ENCODE results near the gene FNDC3B.
"Not testable (repeated sequence)": the region's sequence is repeated elsewhere in the genome, so short reads cannot be mapped to it uniquely, and the experiment has no call there.

Gene FNDC3B

DNA sequence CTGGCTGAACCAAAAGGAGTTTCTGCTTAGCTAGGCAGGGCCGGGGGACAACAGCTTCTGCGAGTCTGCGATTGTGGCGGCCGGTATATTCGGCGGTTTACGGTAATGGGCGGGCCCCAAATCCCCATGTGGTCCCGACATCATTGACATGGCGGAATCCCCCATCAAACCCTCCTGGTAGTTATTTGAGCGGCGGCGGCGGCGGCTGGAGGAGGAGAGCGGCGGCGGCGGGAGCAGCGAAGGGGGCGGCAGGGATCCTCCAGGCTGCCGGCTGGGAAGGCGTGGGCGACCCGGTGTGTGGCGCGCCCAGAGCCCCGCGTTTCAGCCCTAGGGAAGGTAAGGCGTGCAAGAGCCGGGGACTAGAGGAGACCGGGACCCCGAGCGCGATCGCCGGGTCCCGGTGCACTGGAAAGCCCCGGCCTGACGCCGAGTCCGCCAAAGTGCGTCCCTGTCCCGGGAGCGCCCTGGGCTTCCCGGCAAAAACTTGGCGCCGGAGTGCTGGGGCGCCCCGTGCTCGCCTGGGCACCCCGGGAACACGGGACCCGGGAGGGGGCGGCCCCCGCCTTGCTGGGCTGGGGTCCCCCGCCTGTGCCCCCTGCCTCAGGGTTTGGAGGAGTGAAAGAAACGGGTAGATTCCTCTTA is at the start of gene FNDC3B:
FNDC3B (plus strand) TSS at position 143 of the 642 bp plus-strand sequence. CDS start 72,902 bp downstream, outside the sequence.
- in situ Hi-C loops (cut with HindIII; ENCODE audit: low sequenced_read_pairs), result no loop called here

DNA sequence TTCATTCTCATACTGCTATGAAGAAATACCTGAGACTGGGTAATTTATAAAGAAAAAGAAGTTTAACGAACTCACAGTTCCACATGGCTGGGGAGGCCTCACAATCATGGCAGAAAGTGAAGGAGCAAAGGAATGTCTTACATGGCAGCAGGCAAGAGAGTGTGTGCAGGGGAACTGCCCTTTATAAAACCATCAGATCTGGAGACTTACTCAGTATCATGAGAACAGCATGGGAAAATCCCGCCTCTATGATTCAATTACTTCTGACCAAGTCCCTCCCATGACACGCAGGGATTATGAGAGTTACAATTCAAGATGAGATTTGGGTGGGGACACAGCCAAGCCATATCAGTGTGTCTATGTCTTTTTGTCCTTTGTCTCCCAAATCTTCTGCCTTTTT is 49.1 kb upstream of the FNDC3B start:
- in situ Hi-C loops (cut with HindIII; ENCODE audit: low sequenced_read_pairs), result not testable (repeated sequence)

GRCh38 chr3:171991166-171991565 is 48.2 kb upstream of the FNDC3B start:
- in situ Hi-C loops (cut with HindIII; ENCODE audit: low sequenced_read_pairs), result no loop called here

DNA sequence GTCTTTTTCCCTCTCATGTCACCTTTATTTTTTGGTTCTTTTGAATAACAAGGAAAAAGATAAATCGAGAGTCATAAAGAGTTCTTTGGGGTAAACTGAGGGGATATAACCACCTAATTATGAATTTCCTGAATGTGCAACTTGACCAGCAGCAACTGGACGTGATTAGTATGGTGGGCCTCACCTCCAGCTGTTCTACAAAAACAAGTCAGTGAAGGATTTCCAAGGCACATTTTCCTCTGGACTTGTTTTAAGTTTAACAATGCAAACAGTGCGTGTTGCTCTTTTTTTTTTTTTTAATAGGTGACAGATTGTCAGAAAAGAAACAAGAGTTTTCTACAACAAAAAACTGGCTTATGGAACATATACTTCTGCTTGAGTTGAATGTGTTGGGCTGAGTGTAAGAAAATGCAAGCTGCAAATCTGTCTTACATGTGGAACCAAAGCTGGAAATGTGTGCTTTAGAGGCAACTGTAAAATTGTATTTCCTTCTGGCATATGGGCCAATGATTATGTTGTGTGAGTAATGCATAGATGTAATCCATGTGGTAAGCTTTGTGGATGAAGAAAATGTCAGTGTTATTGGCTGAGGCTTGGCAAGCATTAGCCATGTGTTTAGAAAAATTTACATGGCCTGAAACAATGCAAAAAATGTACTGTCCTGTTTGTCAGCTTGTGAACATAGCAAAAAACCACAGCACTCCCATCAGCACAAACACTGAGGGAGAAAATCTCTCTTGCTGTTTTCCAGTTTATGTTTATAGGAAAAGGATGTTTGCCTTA is 44.5 kb upstream of the FNDC3B start:
- in situ Hi-C loops (cut with HindIII; ENCODE audit: low sequenced_read_pairs), result no loop called here

- in situ Hi-C loops (cut with HindIII; ENCODE audit: low sequenced_read_pairs), result no loop called here
Measured at GRCh38 chr3:171995486-171995885, 43.9 kb upstream of the FNDC3B start.

DNA sequence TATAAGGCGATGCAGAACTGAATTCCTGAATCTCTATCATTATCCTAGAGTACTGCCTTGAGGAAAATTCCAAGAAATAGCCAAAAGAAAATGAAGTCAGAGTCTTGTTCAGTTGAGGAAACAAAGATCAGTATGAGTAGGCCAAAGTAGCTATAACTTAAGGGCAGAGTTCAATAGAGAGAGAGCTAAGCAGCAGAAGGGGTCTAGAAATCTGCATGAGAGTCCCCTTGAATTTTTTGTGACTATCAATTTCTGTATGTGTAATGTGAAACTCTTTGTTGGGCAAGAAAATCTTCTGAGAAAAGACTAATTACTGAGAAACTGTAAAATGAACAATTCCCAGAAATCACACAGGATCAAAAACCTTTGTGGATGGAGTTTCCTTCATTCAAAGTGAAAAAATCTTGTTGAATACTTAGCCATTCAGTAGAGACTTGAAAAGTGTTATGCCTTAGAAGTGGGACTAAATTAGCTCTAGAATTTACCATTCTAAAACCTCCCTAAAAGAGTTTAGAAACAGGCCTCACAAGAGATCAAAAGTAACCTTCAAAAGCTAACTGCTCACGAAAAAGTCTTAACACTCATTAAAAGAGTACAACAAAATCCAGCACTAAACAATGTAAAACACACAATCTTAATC is 43.1 kb upstream of the FNDC3B start:
- in situ Hi-C loops (cut with HindIII; ENCODE audit: low sequenced_read_pairs), result no loop called here

DNA sequence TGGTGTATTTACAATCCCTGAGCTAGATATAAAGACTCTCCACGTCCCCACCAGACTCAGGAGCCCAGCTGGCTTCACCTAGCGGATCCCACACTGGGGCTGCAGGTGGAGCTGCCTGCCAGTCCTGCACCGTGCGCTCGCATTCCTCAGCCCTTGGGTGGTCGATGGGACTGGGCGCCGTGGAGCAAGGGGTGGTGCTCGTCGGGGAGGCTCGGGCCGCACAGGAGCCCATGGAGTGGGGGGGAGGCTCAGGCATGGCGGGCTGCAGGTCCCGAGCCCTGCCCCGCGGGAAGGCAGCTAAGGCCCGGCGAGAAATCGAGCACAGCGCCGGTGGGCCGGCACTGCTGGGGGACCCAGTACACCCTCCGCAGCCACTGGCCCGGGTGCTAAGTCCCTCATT is 40.6 kb upstream of the FNDC3B start:
- in situ Hi-C loops (cut with HindIII; ENCODE audit: low sequenced_read_pairs), result not testable (repeated sequence)

DNA sequence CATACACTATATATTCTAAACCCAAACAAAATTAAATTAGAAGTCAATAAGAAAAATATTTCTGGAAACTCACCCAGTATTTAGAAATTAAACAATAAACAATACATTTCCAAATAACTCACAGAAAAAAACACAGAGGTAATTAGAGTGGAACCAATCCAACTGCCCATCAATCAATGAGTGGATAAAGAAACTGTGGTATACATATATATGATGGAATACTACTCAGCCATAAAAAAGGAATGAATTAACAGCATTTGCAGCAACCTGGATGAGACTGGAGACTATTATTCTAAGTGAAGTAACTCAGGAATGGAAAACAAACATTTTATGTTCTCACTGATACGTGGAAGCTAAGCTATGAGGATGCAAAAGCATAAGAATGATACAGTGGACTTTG is 37.8 kb upstream of the FNDC3B start:
- in situ Hi-C loops (cut with HindIII; ENCODE audit: low sequenced_read_pairs), result not testable (repeated sequence)

GRCh38 chr3:172002512-172003078 is 36.8 kb upstream of the FNDC3B start:
- in situ Hi-C loops (cut with HindIII; ENCODE audit: low sequenced_read_pairs), result no loop called here

DNA sequence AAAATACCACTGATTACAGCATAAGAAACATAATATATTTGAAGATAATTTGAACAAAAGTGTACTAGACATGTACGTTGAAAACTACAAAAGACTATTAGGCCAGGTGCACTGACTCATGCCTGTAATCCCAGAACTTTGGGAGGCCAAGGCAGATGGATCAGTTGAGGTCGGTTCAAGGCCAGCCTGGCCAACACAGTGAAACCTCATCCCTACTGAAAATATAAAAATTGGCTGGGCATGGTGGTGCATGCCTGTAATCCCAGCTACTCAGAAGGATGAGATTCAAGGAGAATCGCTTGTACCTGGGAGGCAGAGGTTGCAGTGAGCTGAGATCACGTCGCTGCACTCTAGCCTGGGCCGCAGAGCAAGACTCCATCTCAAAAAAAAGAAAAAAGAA is 36.2 kb upstream of the FNDC3B start:
- in situ Hi-C loops (cut with HindIII; ENCODE audit: low sequenced_read_pairs), result no loop called here

DNA sequence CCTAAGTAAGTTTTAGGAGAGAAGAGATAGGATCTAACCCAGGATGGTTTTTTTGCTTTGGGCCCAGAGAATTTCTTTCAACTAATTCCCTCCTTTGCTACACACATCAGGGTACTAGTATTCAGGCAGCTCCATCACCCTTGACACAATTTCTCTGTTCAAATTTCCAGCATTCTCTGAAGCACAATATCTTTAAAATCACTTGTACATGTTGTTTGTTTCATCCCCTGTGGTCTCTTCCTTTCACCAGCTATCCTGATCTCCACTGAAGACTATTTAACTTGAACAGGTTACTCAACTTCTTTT is 32.4 kb upstream of the FNDC3B start:
- in situ Hi-C loops (cut with HindIII; ENCODE audit: low sequenced_read_pairs), result no loop called here

GRCh38 chr3:172009803-172010202 is 29.6 kb upstream of the FNDC3B start:
- in situ Hi-C loops (cut with HindIII; ENCODE audit: low sequenced_read_pairs), result no loop called here

DNA sequence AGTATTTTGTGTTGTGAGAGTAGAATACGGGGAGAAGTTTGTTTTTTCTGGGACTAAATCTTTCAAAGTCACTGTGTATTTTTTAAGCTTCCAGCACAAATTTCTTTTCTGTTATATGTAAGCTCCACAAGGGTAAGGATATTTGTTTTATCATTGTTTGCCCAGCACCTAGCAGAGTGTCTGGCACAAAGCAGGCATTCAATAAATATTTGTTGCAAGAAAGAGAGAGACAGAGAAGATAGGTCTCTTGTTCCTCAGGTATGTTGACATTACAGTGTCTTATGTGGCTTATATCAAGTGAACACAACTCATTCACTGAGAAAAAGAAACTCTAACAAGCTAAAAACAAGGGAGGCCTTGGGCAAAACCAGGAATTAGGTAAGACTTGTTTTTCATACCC is 26.6 kb upstream of the FNDC3B start:
- in situ Hi-C loops (cut with HindIII; ENCODE audit: low sequenced_read_pairs), result no loop called here

DNA sequence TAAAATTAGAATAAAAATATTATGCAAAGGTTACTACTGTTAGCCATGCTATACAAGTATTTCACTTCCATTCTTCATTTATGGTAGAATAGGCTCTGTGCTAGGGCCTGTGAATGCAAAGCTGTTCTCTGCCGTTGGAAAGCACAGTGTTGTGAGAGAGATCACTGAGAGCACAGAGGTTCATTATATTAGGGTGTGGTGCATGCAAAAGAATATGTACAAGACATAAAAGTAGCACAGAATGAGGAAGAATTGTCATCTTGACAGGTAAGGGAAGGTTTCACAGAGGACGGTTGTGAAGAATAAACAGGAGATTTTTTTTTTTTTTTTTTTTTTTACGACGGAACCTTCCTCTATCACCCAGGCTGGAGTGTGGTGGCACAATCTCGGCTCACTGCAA is 25.2 kb upstream of the FNDC3B start:
- in situ Hi-C loops (cut with HindIII; ENCODE audit: low sequenced_read_pairs), result no loop called here

GRCh38 chr3:172018364-172018763 is 21.0 kb upstream of the FNDC3B start:
- in situ Hi-C loops (cut with HindIII; ENCODE audit: low sequenced_read_pairs), result no loop called here

DNA sequence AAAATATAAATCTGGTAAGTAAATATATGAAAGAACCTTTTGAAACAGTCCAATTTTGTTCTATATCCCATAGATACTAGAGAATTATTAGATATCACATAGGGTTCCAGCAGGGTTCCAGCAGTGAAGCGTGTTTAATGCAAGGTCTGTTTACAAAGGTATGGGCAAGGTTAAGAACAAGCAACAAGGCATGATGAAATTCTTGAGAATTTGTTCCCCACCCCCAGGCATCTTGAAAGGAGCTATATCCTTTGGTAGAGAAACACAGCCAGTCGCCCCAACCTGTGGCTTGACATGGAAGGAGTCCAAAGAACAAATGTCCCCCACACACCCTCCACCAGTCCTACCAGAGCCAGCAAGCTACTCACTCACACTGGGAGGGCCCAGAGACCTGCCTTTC is 18.6 kb upstream of the FNDC3B start:
- in situ Hi-C loops (cut with HindIII; ENCODE audit: low sequenced_read_pairs), result no loop called here

- in situ Hi-C loops (cut with HindIII; ENCODE audit: low sequenced_read_pairs), result no loop called here
Measured at GRCh38 chr3:172021164-172021563, 18.2 kb upstream of the FNDC3B start.

- in situ Hi-C loops (cut with HindIII; ENCODE audit: low sequenced_read_pairs), result no loop called here
Measured at GRCh38 chr3:172021859-172022258, 17.5 kb upstream of the FNDC3B start.

DNA sequence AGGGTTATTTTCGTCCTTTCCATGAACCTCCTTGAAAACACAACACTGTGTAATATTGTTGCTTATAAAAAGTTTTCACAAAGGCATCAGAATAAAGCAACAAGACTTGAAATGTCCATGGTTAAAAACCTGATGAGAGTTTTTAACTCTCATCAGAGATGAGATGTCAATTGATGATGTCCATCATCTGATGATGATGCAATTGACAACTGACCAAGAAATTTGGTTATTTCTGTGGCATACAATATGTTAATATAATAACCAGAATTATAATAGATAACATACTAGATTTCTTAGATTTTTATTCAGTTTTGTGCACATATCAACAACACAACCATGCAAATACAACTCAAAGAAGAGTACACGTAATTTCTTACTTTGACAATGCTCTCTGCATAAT is 15.5 kb upstream of the FNDC3B start:
- in situ Hi-C loops (cut with HindIII; ENCODE audit: low sequenced_read_pairs), result no loop called here

DNA sequence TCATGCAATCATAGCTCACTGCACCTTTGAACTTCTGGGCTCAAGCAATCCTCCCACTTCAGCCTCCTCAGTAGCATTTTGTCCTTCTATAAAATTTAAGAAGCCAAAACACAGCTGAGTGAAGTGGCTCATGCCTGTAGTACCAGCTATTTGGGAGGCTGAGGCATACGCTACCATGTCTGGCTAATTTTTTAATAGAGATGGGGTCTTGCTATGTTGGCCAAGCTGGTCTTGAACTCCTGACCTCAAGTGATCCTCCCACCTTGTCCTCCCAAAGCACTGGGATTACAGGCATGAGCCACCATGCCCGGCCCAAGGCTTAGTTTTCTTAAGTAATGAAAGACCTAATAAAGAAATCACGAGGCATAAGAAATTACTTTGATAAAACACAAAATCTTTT is 14.7 kb upstream of the FNDC3B start:
- in situ Hi-C loops (cut with HindIII; ENCODE audit: low sequenced_read_pairs), result no loop called here

DNA sequence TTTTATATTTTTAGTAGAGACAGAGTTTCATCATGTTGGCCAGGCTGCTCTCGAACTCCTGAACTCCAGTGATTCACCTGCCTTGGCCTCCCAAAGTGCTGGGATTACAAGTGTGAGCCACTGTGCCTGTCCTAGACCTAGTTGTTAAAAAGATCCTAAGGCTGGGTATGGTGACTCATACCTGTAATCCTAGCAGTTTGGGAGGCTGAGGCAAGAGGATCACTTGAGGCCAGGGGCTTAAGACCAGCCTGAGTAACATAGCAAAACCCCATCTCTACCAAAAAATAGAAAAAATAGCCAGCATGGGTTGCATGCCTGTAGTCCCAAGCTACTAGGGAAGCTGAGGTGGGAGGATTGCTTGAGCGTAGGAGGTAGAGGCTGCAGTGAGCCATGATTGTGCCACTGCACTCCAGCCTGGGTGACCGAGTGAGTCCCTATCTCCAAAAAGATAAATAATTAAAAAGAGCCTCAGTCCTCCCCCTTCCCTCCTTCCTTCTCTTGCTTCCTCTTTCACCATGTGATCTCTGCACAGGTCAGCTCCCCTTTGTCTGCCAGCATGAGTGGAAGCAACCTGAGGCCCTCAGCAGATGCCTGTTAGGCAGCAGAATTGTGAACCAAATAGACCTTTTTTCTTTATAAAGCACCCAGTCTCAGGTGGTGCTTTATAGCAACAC is 9.8 kb upstream of the FNDC3B start:
- in situ Hi-C loops (cut with HindIII; ENCODE audit: low sequenced_read_pairs), result no loop called here

All from endothelial cell of hepatic sinusoid (primary cell).